Smooth muscle cell of the brain vasculature (primary cell): ENCODE data around the gene RABGAP1L.
"Not testable (repeated sequence)": the region's sequence is repeated elsewhere in the genome, so short reads cannot be mapped to it uniquely, and the experiment has no call there.

ENCODE experiments used
- DNase-seq: peaks from one replicate; pipeline ENCODE4 v3.0.0-alpha.2; 2012; ENCODE audit warnings: low read depth, low spot score

RABGAP1L gene

DNA sequence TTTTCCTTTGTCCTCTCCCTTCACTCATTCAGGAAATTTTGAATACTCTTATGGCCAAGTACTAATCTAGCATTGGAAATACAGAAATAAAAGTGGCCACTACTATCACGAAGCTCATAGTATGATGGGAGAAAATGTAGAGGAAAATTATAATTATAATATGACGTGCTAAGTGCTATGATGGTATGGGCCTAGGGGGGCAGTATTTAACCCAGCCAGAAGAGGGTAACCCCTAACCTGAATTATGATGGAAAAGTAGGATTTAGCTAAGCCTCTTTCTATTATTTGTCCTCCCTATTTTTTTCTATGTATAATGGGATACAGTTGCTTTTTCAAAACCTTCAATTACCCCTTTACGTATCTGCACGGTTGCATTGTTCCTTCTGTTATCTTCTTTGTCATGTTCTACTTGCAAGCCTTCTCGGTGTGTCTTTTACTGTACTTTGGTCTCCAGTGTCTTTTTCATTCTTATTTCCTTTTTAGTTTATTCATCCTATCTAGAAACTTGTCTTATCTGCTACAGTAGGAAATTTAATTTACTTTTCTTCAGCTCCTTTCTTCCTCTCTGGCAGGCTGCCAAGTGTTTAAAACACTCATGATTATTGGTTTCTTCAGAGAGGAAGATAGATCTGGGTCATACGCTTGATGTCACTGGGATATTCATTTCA lies 199.6 kb downstream of the RABGAP1L start:
- DNase-seq = no peak

DNA sequence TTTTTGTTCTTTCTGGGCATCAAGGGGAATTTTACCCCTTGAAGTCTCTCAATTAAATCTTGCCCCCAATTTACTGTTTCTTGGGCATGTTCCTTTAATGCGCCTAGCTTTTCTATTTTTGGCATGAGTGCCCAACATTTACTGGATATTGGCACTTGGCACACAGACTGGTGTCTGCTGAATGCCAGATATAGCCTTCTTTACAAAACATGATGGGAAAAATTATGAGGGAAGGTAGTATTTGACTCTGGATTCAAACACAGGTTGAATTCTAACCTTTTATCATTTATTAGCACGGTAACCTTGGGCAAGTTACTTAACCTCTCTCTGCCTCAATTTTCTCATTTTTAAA lies 200.1 kb downstream of the RABGAP1L start:
- DNase-seq = no peak

- no peak for DNase-seq
Measured at GRCh38 chr1:174364996-174365736, 205.8 kb downstream of the RABGAP1L start.

DNA sequence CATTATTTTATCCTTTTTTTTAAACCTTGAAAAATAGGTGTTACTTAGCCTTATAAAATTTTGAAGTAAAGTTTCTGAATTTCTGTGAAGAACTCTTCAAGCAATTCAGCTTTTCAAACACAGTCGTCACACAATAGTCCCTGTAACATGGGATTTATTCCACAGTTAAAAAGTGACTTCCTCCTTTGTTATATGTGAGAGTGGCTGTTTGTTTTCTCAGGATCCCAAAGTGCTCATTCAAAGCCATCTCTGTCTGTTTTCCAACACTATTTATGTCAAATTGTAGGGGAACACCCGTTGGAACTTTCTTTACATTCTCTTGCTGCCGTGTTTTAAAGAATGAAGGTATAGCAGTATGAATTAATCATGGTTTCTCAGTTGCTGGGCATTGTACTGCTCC lies 207.6 kb downstream of the RABGAP1L start:
- no peak for DNase-seq

DNA sequence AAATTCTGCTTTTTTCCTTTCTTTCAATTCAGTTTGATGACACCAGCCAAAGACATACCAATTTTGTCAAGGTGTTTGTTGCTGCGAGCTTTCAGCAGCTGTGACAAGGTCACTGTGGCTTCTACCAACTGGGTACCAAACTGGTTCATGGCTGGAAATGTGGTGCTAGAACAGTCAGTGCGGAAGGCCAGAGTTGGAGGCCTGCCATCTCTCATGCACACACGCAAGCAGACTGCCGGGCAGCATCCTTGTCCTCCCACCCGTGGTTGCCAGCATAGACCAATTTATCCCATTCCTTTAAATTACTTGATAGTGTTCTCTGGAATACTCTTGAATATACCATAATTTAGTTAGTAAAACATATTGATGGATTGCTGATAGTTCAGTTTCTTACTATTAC lies 208.6 kb downstream of the RABGAP1L start:
- no peak for DNase-seq

DNA sequence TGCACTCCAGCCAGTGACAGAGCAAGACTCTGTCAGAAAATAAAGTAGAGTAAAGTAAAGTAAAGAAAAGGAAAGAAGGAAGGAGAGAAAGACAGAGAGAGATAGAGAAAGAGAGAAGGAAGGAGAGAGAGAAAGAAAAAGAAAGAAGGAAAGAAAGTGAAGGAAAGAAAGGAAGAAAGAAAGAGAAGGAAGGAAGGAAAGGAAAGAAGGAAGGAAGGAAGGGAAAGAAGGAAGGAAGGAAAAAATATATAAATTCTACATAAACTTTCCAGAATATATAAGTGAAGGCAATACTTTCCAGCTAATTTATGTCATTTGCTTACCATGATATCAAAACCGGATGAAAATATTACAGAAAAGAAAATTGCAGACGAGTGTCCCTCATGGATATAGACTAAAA lies 216.7 kb downstream of the RABGAP1L start:
- DNase-seq = no peak

DNA sequence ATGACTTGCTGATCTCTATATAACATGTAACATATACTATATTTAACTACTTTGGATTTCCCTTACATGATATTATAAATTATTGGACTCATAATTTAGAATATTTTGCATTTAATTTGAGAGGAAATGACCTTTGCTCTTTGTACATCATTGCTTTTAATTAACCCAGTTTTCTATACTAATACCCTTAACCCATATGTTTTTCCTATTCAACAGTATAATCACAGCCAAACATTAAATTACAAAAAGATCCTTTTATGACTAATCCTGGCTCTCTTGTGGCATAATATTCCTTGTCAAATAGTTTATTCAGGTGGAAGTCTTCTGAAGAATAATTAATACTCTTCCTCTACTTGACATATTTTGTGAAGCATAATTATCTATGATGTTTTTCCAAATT lies 232.4 kb downstream of the RABGAP1L start:
- DNase-seq = no peak

DNA sequence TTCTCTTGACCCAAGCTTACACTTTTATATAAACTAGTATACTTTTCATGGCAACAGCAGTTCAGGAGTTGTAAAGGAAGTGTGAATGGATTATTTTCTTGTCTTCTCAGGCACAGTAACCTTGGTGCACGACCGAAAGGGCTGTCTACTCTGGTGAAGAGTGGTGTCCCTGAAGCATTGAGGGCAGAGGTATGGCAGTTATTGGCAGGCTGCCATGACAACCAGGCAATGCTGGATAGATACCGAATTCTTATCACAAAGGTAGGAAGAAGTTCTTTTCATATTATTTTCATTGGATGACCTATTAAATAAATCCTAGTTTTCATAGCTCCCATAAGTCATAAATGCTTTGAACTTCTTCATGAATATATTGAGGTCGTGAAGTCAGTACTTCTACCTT lies 234.6 kb downstream of the RABGAP1L start:
- no peak for DNase-seq

DNA sequence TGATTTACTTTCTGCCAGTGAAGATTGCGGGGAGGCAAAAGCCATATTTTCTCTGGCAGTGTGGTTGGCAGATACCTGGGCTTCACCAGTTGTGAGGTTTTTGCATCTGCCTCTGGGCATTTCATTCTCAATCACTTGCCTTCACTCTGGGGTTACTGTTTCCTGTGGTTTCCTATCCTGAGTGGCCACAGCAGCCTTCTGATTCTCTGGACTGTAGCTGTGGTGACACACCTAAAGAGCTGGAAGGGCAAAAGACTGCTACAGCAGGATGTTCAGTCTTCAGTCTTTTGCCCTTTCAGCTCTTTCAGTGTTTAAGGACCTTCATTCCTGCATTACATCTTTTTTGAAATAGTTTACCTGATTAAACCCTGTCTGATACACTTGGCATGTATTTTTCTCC lies 237.9 kb downstream of the RABGAP1L start:
- DNase-seq = no peak

GRCh38 chr1:174398246-174398645 lies 238.9 kb downstream of the RABGAP1L start:
- DNase-seq = no peak

GRCh38 chr1:174399211-174399610 lies 239.9 kb downstream of the RABGAP1L start:
- DNase-seq = no peak

GRCh38 chr1:174401075-174401474 lies 241.8 kb downstream of the RABGAP1L start:
- no peak for DNase-seq

DNA sequence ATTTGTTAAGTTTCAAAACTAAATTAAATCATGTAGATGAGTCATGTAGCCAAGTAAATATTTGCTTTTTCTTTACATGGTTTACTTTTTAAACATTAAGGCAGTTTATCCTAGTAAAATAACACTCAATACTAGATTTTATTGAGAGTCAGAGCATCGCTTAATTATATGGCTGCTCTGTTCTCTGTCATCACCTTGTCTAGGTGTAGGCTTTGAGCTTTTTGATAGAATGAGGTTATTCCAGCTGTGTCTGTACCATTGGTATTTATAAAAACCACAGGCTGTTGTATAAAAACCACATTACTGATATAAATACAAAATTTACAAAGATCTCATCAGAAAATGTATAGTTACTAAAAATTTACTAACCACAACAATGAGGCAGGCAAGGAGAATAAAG lies 245.9 kb downstream of the RABGAP1L start:
- DNase-seq = no peak

GRCh38 chr1:174406421-174406820 lies 247.1 kb downstream of the RABGAP1L start:
- no peak for DNase-seq

GRCh38 chr1:174407665-174408064 lies 248.3 kb downstream of the RABGAP1L start:
- no peak for DNase-seq

DNA sequence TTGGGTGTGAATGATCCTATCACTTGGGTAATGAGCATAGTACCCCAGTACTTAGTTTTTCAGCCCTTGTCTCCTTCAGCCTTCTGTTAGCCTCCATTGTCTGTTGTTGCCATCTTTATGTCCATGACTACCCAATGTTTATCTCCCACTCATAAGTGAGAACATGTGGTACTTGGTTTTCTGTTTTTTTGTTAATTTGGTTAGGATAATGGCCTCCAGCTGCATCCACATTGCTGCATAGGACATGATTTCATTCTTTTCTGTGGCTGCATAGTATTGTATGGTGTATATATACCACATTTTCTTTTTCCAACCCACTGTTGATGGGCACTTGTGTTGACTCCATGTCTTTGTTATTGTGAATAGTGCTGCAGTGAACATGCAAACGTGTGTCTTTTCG lies 248.8 kb downstream of the RABGAP1L start:
- no peak for DNase-seq

GRCh38 chr1:174409801-174410200 lies 250.5 kb downstream of the RABGAP1L start:
- not testable (repeated sequence) for DNase-seq

GRCh38 chr1:174413632-174414031 lies 254.3 kb downstream of the RABGAP1L start:
- DNase-seq = no peak

GRCh38 chr1:174414203-174414602 lies 254.9 kb downstream of the RABGAP1L start:
- DNase-seq = no peak

- no peak for DNase-seq
Measured at GRCh38 chr1:174415506-174415905, 256.2 kb downstream of the RABGAP1L start.

DNA sequence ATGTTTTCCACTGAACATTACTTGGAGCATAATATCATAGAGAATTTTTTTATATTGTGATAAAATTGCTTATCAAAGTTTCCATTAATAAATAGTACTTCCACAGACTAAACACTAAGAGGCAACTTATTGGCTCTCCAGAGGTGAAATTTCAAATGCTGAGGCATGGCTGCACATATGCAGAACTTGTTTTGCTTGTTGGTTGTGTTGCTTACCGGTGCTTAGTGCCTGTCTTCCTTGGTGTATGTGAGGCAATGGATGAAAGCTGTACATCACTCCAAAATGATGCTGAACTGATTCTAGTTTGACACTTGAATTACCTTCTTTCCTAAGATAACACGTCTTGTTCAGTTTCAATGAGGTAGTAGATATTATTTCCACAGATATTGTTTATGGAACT lies 258.6 kb downstream of the RABGAP1L start:
- no peak for DNase-seq

- DNase-seq = no peak
Measured at GRCh38 chr1:174425121-174425520, 265.8 kb downstream of the RABGAP1L start.

DNA sequence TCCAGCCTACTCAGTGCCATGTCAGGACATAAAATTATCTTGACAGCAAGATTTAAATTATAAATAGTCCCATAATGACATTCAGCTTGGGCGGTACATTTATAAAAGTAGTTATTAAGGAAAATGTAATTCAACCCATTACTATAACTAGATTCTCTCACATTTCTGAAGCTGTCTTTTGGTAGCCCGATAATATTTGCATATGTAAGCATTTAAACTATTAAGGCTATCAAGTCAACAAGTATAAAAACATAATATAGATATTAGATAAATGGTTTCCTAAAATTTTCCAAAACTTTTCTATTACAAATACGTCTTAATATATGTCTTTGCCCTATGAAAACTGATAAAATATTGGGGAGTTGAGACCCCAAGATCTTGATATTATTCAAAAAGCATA lies 266.8 kb downstream of the RABGAP1L start:
- no peak for DNase-seq

GRCh38 chr1:174428033-174428432 lies 268.7 kb downstream of the RABGAP1L start:
- DNase-seq = no peak
